Stimulated activated CD8-positive, alpha-beta memory T cell treated with anti-CD3 and anti-CD28 coated beads, Interleukin-2, amount 100 ng/mL, for 1 hour (primary cell): ENCODE measurements around the gene C20orf144.

Experiments
- DNase-seq, 2 donors: peaks; one replicate each; pipeline ENCODE4 v3.0.0-alpha.2; 2020; ENCODE audit warnings: low read depth in 2 of 2

The C20orf144 gene

GRCh38 chr20:33664762-33665144 is 2.6 kb downstream of the C20orf144 start:
- no peak for DNase-seq

- peak; percentile 57 to 67 for DNase-seq
Observed at GRCh38 chr20:33666293-33667244, 4.4 kb downstream of the C20orf144 start, which contains the start of gene ACTL10. Gene ACTL10, plus strand, starts transcription at chr20:33666943. Its CDS starts 555 bp downstream, at chr20:33667498.

GRCh38 chr20:33667245-33667675 is 5.1 kb downstream of the C20orf144 start:
- DNase-seq = no peak

GRCh38 chr20:33667676-33668465 is 5.7 kb downstream of the C20orf144 start:
- DNase-seq = peak; percentile 60 to 62

- no peak for DNase-seq
Observed at GRCh38 chr20:33668466-33669155, 6.5 kb downstream of the C20orf144 start.

GRCh38 chr20:33669224-33669623 is 7.1 kb downstream of the C20orf144 start:
- no peak for DNase-seq

- no peak for DNase-seq
Observed at GRCh38 chr20:33669873-33670640, 7.9 kb downstream of the C20orf144 start.

- no peak for DNase-seq
Observed at GRCh38 chr20:33670715-33671499, 8.8 kb downstream of the C20orf144 start.

GRCh38 chr20:33671573-33672288 is 9.6 kb downstream of the C20orf144 start:
- DNase-seq = no peak

GRCh38 chr20:33672426-33673113 is 10.4 kb downstream of the C20orf144 start:
- no peak for DNase-seq

- no peak for DNase-seq
Observed at GRCh38 chr20:33673114-33673409, 10.9 kb downstream of the C20orf144 start.

- no peak for DNase-seq
Observed at GRCh38 chr20:33673410-33674293, 11.5 kb downstream of the C20orf144 start.

- no peak for DNase-seq
Observed at GRCh38 chr20:33674294-33675135, 12.4 kb downstream of the C20orf144 start, which contains the start of gene NECAB3. Gene NECAB3, minus strand, starts transcription at chr20:33674428. Its CDS starts 76 bp downstream, at chr20:33674352.

GRCh38 chr20:33675136-33675959 is 13.2 kb downstream of the C20orf144 start:
- no peak for DNase-seq

- DNase-seq = no peak
Observed at GRCh38 chr20:33676121-33676520, 14.0 kb downstream of the C20orf144 start.
